ENCODE data around the gene ATP6V0D1.

Gene ATP6V0D1

GRCh38 chr16:67445441-67445912 lies 35.5 kb downstream of the ATP6V0D1 start:
- no peak for DNase-seq (ENCODE audit: low spot score)

GRCh38 chr16:67445126-67445426 lies 35.9 kb downstream of the ATP6V0D1 start:
- DNase-seq (ENCODE audit: low spot score) = no peak

- no peak for DNase-seq (ENCODE audit: low spot score)
These were observed 36.5 kb downstream of the ATP6V0D1 start for GRCh38 chr16:67444259-67445125.

- DNase-seq (ENCODE audit: low spot score) = no peak
These were observed 37.7 kb downstream of the ATP6V0D1 start for GRCh38 chr16:67443265-67443664.

GRCh38 chr16:67442581-67443255 lies 38.2 kb downstream of the ATP6V0D1 start:
- DNase-seq (ENCODE audit: low spot score) = no peak

- no peak for DNase-seq (ENCODE audit: low spot score)
These were observed 39.0 kb downstream of the ATP6V0D1 start for GRCh38 chr16:67441907-67442306.

GRCh38 chr16:67441271-67441753 lies 39.6 kb downstream of the ATP6V0D1 start:
- peak; percentile 56 for DNase-seq (ENCODE audit: low spot score)

- no peak for DNase-seq (ENCODE audit: low spot score)
These were observed 42.0 kb downstream of the ATP6V0D1 start for GRCh38 chr16:67438824-67439393.

- DNase-seq (ENCODE audit: low spot score) = no peak
These were observed 42.7 kb downstream of the ATP6V0D1 start for GRCh38 chr16:67438098-67438791.

GRCh38 chr16:67437513-67437912 lies 43.4 kb downstream of the ATP6V0D1 start:
- no peak for DNase-seq (ENCODE audit: low spot score)

GRCh38 chr16:67436640-67437193 lies 44.2 kb downstream of the ATP6V0D1 start:
- no peak for DNase-seq (ENCODE audit: low spot score)

- no peak for DNase-seq (ENCODE audit: low spot score)
These were observed 45.2 kb downstream of the ATP6V0D1 start for GRCh38 chr16:67435758-67436164.

GRCh38 chr16:67433131-67433719 lies 47.7 kb downstream of the ATP6V0D1 start:
- no peak for DNase-seq (ENCODE audit: low spot score)

GRCh38 chr16:67432506-67432890 lies 48.5 kb downstream of the ATP6V0D1 start:
- DNase-seq (ENCODE audit: low spot score) = no peak

GRCh38 chr16:67431775-67432505 lies 49.0 kb downstream of the ATP6V0D1 start:
- DNase-seq (ENCODE audit: low spot score) = no peak

- no peak for DNase-seq (ENCODE audit: low spot score)
These were observed 49.8 kb downstream of the ATP6V0D1 start, which contains the start of gene HSD11B2 for GRCh38 chr16:67430977-67431774. Gene HSD11B2 (plus strand): TSS chr16:67431121. CDS start chr16:67431249, 128 bp downstream.

GRCh38 chr16:67430504-67430976 lies 50.4 kb downstream of the ATP6V0D1 start:
- no peak for DNase-seq (ENCODE audit: low spot score)

GRCh38 chr16:67429799-67430503 lies 51.0 kb downstream of the ATP6V0D1 start:
- DNase-seq (ENCODE audit: low spot score) = no peak
